ENCODE data around the gene LCMT1. TPM values are rescaled to one million over a fixed set of nuclear protein-coding genes. Genes with fewer than 3 reads are reported as not detected.
A peak's percentile ranks its signal among the peaks of the same experiment; 100 is the strongest.

Gene LCMT1
- total and polyA plus RNA-seq, 2 of the 13 experiments (the other 11 are each of a cell fraction or from before 2014, with no cell fraction given), result 41.2 to 48.7 TPM

- TF ChIP-seq ZNF574 (CRISPR knock-in tag; IDR thresholded peaks at IDR 0.05) (peak; percentile 86), POGZ (CRISPR knock-in tag; IDR thresholded peaks at IDR 0.05) (peak; percentile 92), RARG (CRISPR knock-in tag; IDR thresholded peaks at IDR 0.05; ENCODE audit: low read depth) (no peak; the same call in 1 of the 2 replicates), TFDP2 (CRISPR knock-in tag; IDR thresholded peaks at IDR 0.05) (peak; percentile 74; the same call in 1 of the 2 replicates), ZIK1 (CRISPR knock-in tag; IDR thresholded peaks at IDR 0.05; ENCODE audit: borderline replicate concordance, low read depth) (no peak), MIER2 (CRISPR knock-in tag; IDR thresholded peaks at IDR 0.05) (peak; percentile 85), KDM4B (CRISPR knock-in tag; IDR thresholded peaks at IDR 0.05) (peak; percentile 97; the same call in 1 of the 2 replicates), ZNF3 (CRISPR knock-in tag; IDR thresholded peaks at IDR 0.05) (no peak; the same call in 1 of the 2 replicates), ATF5 (CRISPR knock-in tag; IDR thresholded peaks at IDR 0.05; ENCODE audit: low read depth) (no peak), ZNF768 (CRISPR knock-in tag; IDR thresholded peaks at IDR 0.05) (peak; percentile 20; the same call in 1 of the 2 replicates), ZNF605 (CRISPR knock-in tag; IDR thresholded peaks at IDR 0.05) (peak; percentile 90; the same call in 1 of the 2 replicates), RARA (CRISPR knock-in tag; IDR thresholded peaks at IDR 0.05) (peak; percentile 100), ZNF276 (CRISPR knock-in tag; IDR thresholded peaks at IDR 0.05; ENCODE audit: low read depth) (peak; percentile 90), TAF1 (CRISPR knock-in tag; IDR thresholded peaks at IDR 0.05) (peak; percentile 41; the same call in 1 of the 2 replicates), CCAR2 (optimal IDR thresholded peaks at IDR 0.05; ENCODE audit: low read depth, low read length) (no peak), THAP9 (CRISPR knock-in tag; IDR thresholded peaks at IDR 0.05; ENCODE audit: borderline replicate concordance) (peak; percentile 100), ZNF772 (CRISPR knock-in tag; IDR thresholded peaks at IDR 0.05) (peak; percentile 98), ZNF547 (CRISPR knock-in tag; IDR thresholded peaks at IDR 0.05) (peak; percentile 74; the same call in 1 of the 2 replicates), HOXA9 (CRISPR knock-in tag; IDR thresholded peaks at IDR 0.05; ENCODE audit: borderline replicate concordance) (no peak), NCOA1 (CRISPR knock-in tag; IDR thresholded peaks at IDR 0.05) (no peak)
Measured at GRCh38 chr16:25177831-25178688, 66.5 kb downstream of the LCMT1 start (continued).
